K562 (cell line): ENCODE measurements around the gene TMEM63A. TPM values are rescaled to one million over a fixed set of nuclear protein-coding genes. Genes with fewer than 3 reads are reported as not detected.

Experiments
- BCOR ChIP-seq: fragments of 450-650 bp; IDR thresholded peaks from 2 replicates; pipeline ENCODE4 v1.6.1; 2016
- BRF1 ChIP-seq: IDR thresholded peaks from 3 replicates; pipeline ENCODE4 v1.6.1; 2011; ENCODE audit warnings: borderline replicate concordance, mild to moderate bottlenecking; ENCODE audit not compliant: insufficient read length; ENCODE audit errors: extremely low read depth
- CHD1 ChIP-seq: fragments of 200-600 bp; sonication (generic); IDR thresholded peaks from one replicate; pipeline ENCODE4 v1.6.1; 2012; ENCODE audit warnings: mild to moderate bottlenecking, moderate library complexity, low read length, inconsistent platforms
- KAT2B ChIP-seq: IDR thresholded peaks from one replicate; pipeline ENCODE4 v1.6.1; 2012; ENCODE audit warnings: low read depth, mild to moderate bottlenecking, control low read depth, inconsistent platforms, low read length, moderate library complexity
- KDM1A ChIP-seq, 2 experiments: fragments of 450-650 bp; IDR thresholded peaks; 2 replicates each; pipeline ENCODE4 v1.6.1; 2016; ENCODE audit warnings: mild to moderate bottlenecking in 2 of 2
- KDM2B ChIP-seq: fragments of 250-450 bp; sonication (Bioruptor Pico); IDR thresholded peaks from 2 replicates; pipeline ENCODE4 v1.8.0; 2021; ENCODE audit warnings: mild to moderate bottlenecking, moderate library complexity
- KLF6 ChIP-seq: fragments of 250-450 bp; sonication (Bioruptor Pico); IDR thresholded peaks from 2 replicates; pipeline ENCODE4 v1.4.0; 2020; ENCODE audit warnings: mild to moderate bottlenecking, moderate library complexity, borderline replicate concordance
- L3MBTL2 ChIP-seq: fragments of 450-650 bp; IDR thresholded peaks from 2 replicates; pipeline ENCODE4 v1.6.1; 2016; ENCODE audit warnings: mild to moderate bottlenecking, moderate library complexity
- LEF1 ChIP-seq: fragments of 450-650 bp; IDR thresholded peaks from 2 replicates; pipeline ENCODE4 v1.6.1; 2016; ENCODE audit warnings: mild to moderate bottlenecking
- MCM3 ChIP-seq: fragments of 450-650 bp; IDR thresholded peaks from 2 replicates; pipeline ENCODE4 v1.6.1; 2016
- NBN ChIP-seq: fragments of 450-650 bp; IDR thresholded peaks from 2 replicates; pipeline ENCODE4 v1.6.1; 2016; ENCODE audit warnings: low read depth, mild to moderate bottlenecking
- PCBP2 ChIP-seq: fragments of 200-400 bp; formaldehyde crosslinking; IDR thresholded peaks from 2 replicates; pipeline ENCODE4 v1.6.1; 2018; ENCODE audit warnings: low read length, low read depth, mild to moderate bottlenecking, moderate library complexity; ENCODE audit not compliant: poor library complexity, severe bottlenecking
- PHF20 ChIP-seq: fragments of 450-650 bp; IDR thresholded peaks from 2 replicates; pipeline ENCODE4 v1.6.1; 2018; ENCODE audit not compliant: partially characterized antibody
- PML ChIP-seq: IDR thresholded peaks from 2 replicates; pipeline ENCODE4 v1.6.1; 2012; ENCODE audit warnings: low read length, inconsistent platforms
- ZBTB7A ChIP-seq: IDR thresholded peaks from 2 replicates; pipeline ENCODE4 v1.6.1; 2011; ENCODE audit warnings: low read depth, mild to moderate bottlenecking, low read length, moderate library complexity, borderline replicate concordance; ENCODE audit not compliant: control insufficient read depth
- ZFP1 ChIP-seq: fragments of 450-650 bp; formaldehyde crosslinking; IDR thresholded peaks from 2 replicates; pipeline ENCODE4 v1.4.0; 2020; ENCODE audit warnings: mild to moderate bottlenecking, mixed read lengths
- ZNF274 ChIP-seq: IDR thresholded peaks from 2 replicates; pipeline ENCODE4 v1.6.1; 2011; ENCODE audit warnings: low read depth, mild to moderate bottlenecking, low read length, moderate library complexity, borderline replicate concordance
- polyA plus RNA-seq, 8 experiments: library from polyadenylated mRNA; depleted of rRNA in 4 of 8; stranded (reverse) in 5 of 8; unstranded in 3 of 8; fragments of >200 nt; fragmentation: Nextera tagmentation in 2 of 8; fragmentation: Illumina TruSeq in 1 of 8; extraction: Ambion mirVana in 2 of 8; extraction: Trizol in 1 of 8; gene quantifications; 2 replicates each; pipeline versions ENCODE4 v1.2.1 to v1.2.3, GENCODE V29; 2011 to 2014; ENCODE audit warnings: inconsistent platforms in 1 of 8, missing spikeins in 1 of 8
- total RNA-seq, 7 experiments: library from RNA; depleted of rRNA in 6 of 7; stranded (reverse); fragments of >200 nt in 6 of 7; fragmentation: Illumina TruSeq in 2 of 7; extraction: Trizol in 2 of 7; gene quantifications; 2 replicates each; pipeline versions ENCODE4 v1.2.1 to v1.2.3, GENCODE V29; 2011 to 2021; ENCODE audit warnings: low replicate concordance in 1 of 7
- TF ChIP-seq, protein P1 (sequence below): conservative IDR thresholded peaks from 2 replicates; pipeline ENCODE4 v1.6.1; 2011; ENCODE audit warnings: low read depth, mild to moderate bottlenecking, low read length; ENCODE audit not compliant: control insufficient read depth
- TF ChIP-seq, protein P2 (sequence below): sonication (generic); formaldehyde crosslinking; IDR thresholded peaks from 2 replicates; pipeline ENCODE4 v1.8.0; 2022; ENCODE audit warnings: mild to moderate bottlenecking, missing genetic modification reagents
- TF ChIP-seq, protein P3 (sequence below): fragments of 450-650 bp; conservative IDR thresholded peaks from 2 replicates; pipeline ENCODE4 v1.6.1; 2016; ENCODE audit warnings: missing genetic modification characterization, low read depth, mild to moderate bottlenecking, missing compliant biosample characterization, moderate library complexity
- TF ChIP-seq, protein P4 (sequence below), 2 experiments: fragments of 450-650 bp in 1 of 2; sonication (generic) in 1 of 2; formaldehyde crosslinking in 1 of 2; IDR thresholded peaks in 1 of 2; conservative IDR thresholded peaks in 1 of 2; 2 replicates each; pipeline versions ENCODE4 v1.6.1 to v1.8.1; 2016 to 2023; ENCODE audit warnings: mild to moderate bottlenecking in 2 of 2, moderate library complexity in 2 of 2, inconsistent platforms in 1 of 2, missing genetic modification reagents in 1 of 2
- TF ChIP-seq, protein P5 (sequence below): fragments of 250-450 bp; sonication (Bioruptor Pico); IDR thresholded peaks from 2 replicates; pipeline ENCODE4 v1.5.1; 2021; ENCODE audit warnings: mild to moderate bottlenecking

Gene TMEM63A
- total and polyA plus RNA-seq, 9 of the 15 experiments (the other 6 are each of a cell fraction or from before 2014, with no cell fraction given) = 2.0 to 54.6 (median 17.5) TPM

DNA sequence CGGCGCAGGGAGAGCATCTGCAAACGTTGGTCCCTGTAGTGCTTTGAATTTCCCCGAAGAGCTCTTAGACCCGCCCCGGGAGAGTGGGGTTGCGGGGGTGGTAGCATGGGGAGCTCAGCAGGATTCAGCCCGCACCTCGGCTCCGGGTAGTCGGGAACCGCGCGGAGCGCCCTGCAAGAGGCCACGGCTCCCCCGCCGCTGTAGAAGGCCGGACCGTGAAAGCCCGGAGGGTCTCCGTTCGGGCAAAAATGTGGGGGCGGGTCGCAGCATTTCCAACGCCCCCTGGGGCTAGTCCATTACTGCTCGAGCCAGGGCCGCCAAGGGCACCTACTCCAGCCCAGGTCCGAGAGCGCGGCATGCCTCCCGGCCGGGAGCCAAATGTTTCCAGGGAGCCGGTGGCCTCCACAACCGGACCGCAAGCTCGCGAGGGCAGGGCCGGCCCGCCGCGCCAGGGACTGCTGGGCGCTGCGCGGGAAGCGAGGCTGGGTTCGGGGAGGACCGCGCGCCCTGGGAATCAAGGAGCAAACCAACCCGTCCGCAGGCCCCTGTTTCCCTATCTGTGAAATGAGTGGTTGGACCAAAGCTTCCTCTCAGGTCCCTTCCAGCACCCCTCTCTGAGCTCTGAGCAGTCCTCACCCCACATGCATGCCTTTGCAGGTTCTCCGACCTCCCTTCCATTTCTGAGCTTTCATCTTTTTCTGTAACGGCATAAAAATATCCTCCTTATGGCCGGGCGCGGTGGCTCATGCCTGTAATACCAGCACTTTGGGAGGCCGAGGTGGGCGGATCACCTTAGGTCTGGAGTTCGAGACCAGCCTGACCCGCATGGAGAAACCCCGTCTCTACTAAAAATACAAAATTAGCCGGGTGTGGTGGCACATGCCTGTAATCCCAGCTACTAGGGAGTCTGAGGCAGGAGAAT is 775 bp upstream of the TMEM63A start (continued):
- TF ChIP-seq, protein P1, sequence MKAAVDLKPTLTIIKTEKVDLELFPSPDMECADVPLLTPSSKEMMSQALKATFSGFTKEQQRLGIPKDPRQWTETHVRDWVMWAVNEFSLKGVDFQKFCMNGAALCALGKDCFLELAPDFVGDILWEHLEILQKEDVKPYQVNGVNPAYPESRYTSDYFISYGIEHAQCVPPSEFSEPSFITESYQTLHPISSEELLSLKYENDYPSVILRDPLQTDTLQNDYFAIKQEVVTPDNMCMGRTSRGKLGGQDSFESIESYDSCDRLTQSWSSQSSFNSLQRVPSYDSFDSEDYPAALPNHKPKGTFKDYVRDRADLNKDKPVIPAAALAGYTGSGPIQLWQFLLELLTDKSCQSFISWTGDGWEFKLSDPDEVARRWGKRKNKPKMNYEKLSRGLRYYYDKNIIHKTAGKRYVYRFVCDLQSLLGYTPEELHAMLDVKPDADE = no peak
- TF ChIP-seq KDM2B (CRISPR knock-in tag) (no peak), CHD1 (peak; percentile 90), BRF1 (no peak), L3MBTL2 (no peak), BCOR (0 out of 2 replicates have a peak, but pooled peaks have one; percentile 16), ZBTB7A (peak; percentile 51; the same call in 1 of the 2 replicates), KDM1A (IDR thresholded peaks at IDR 0.05) (0 out of 4 replicates have a peak, but pooled peaks of 1 of the 2 experiments have one; percentile 17), ZNF274 (no peak), NBN (no peak), PML (no peak), PCBP2 (no peak), KLF6 (CRISPR knock-in tag) (no peak), KAT2B (no peak), ZFP1 (no peak), PHF20 (peak; percentile 4), MCM3 (no peak), LEF1 (no peak)
- TF ChIP-seq, protein P2, sequence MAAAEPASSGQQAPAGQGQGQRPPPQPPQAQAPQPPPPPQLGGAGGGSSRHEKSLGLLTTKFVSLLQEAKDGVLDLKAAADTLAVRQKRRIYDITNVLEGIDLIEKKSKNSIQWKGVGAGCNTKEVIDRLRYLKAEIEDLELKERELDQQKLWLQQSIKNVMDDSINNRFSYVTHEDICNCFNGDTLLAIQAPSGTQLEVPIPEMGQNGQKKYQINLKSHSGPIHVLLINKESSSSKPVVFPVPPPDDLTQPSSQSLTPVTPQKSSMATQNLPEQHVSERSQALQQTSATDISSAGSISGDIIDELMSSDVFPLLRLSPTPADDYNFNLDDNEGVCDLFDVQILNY = no peak
- TF ChIP-seq, protein P3, sequence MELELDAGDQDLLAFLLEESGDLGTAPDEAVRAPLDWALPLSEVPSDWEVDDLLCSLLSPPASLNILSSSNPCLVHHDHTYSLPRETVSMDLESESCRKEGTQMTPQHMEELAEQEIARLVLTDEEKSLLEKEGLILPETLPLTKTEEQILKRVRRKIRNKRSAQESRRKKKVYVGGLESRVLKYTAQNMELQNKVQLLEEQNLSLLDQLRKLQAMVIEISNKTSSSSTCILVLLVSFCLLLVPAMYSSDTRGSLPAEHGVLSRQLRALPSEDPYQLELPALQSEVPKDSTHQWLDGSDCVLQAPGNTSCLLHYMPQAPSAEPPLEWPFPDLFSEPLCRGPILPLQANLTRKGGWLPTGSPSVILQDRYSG (tag) = no peak
- TF ChIP-seq, protein P4, sequence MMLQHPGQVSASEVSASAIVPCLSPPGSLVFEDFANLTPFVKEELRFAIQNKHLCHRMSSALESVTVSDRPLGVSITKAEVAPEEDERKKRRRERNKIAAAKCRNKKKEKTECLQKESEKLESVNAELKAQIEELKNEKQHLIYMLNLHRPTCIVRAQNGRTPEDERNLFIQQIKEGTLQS (IDR thresholded peaks at IDR 0.05) = no peak
- TF ChIP-seq, protein P4 (CRISPR knock-in tag; conservative IDR thresholded peaks at IDR 0.05) = no peak
- TF ChIP-seq, protein P5, sequence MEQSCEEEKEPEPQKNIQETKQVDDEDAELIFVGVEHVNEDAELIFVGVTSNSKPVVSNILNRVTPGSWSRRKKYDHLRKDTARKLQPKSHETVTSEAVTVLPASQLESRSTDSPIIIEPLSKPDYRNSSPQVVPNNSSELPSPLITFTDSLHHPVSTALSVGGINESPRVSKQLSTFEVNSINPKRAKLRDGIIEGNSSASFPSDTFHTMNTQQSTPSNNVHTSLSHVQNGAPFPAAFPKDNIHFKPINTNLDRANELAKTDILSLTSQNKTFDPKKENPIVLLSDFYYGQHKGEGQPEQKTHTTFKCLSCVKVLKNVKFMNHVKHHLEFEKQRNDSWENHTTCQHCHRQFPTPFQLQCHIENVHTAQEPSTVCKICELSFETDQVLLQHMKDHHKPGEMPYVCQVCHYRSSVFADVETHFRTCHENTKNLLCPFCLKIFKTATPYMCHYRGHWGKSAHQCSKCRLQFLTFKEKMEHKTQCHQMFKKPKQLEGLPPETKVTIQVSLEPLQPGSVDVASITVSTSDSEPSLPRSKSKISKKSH = no peak
